GM10847 (cell line): Measurements from ENCODE around the gene DDB1.

Source experiments
- POLR2A ChIP-seq: IDR thresholded peaks from 2 replicates; pipeline ENCODE4 v1.6.1; 2011; ENCODE audit not compliant: insufficient read length; ENCODE audit errors: extremely low read depth

DDB1 gene

GRCh38 chr11:61361237-61361740 is 28.4 kb upstream of the DDB1 start:
- TF ChIP-seq POLR2A = no peak

GRCh38 chr11:61359516-61359915 is 26.6 kb upstream of the DDB1 start:
- TF ChIP-seq POLR2A = no peak

GRCh38 chr11:61358566-61358965 is 25.7 kb upstream of the DDB1 start:
- TF ChIP-seq POLR2A = no peak

GRCh38 chr11:61357894-61358239 is 25.0 kb upstream of the DDB1 start:
- TF ChIP-seq POLR2A = no peak

- TF ChIP-seq POLR2A = no peak
Measured at GRCh38 chr11:61357233-61357893, 24.5 kb upstream of the DDB1 start.

- no peak for TF ChIP-seq POLR2A
Measured at GRCh38 chr11:61356706-61357105, 23.8 kb upstream of the DDB1 start.

GRCh38 chr11:61354208-61354607 is 21.3 kb upstream of the DDB1 start:
- no peak for TF ChIP-seq POLR2A

- TF ChIP-seq POLR2A = no peak
Measured at GRCh38 chr11:61353131-61354067, 20.5 kb upstream of the DDB1 start.

GRCh38 chr11:61352038-61352437 is 19.1 kb upstream of the DDB1 start:
- no peak for TF ChIP-seq POLR2A

- no peak for TF ChIP-seq POLR2A
Measured at GRCh38 chr11:61350803-61351202, 17.9 kb upstream of the DDB1 start.

GRCh38 chr11:61350336-61350735 is 17.4 kb upstream of the DDB1 start:
- no peak for TF ChIP-seq POLR2A

GRCh38 chr11:61349916-61350315 is 17.0 kb upstream of the DDB1 start:
- TF ChIP-seq POLR2A = no peak

- TF ChIP-seq POLR2A = no peak
Measured at GRCh38 chr11:61349189-61349751, 16.4 kb upstream of the DDB1 start.

- TF ChIP-seq POLR2A = no peak
Measured at GRCh38 chr11:61347916-61348461, 15.1 kb upstream of the DDB1 start.

GRCh38 chr11:61345954-61346843 is 13.3 kb upstream of the DDB1 start:
- no peak for TF ChIP-seq POLR2A
